DMS53 treated with DMSO at 0.1 percent for 48 hours (cell line): ENCODE results near the gene OGFOD1.

Experiments used
- DNase-seq: peaks from one replicate; lab custom pipeline; 2025; ENCODE audit not compliant: unreplicated experiment; lab: John Stamatoyannopoulos, UW

OGFOD1 gene

DNA sequence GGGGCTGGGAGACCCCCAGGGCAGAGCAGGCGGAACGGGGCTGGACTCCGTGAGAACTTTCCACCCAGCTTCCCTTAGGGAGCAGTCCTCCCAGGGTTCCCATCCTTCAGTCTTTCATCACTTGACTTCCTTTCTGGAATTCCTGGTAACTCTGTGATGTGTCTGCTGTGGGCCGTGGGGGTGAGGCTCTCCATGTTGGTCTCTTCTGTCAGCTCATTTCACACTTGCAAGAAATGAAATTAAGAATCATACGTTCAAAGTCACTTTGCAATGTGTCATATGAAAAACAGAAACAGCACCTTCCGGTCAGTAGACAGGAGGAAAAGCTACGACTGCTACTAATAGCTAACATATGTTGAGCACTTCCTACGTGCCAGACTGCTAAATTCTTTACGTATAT is 73.9 kb downstream of the OGFOD1 start:
- no peak for DNase-seq
